Activated CD4-positive, alpha-beta T cell treated with anti-CD3 and anti-CD28 coated beads for 1 hour (primary cell): ENCODE measurements around the gene ERFE.

Experiments used
- DNase-seq: peaks from one replicate; pipeline ENCODE4 v3.0.0-alpha.2; 2020

ERFE gene

DNA sequence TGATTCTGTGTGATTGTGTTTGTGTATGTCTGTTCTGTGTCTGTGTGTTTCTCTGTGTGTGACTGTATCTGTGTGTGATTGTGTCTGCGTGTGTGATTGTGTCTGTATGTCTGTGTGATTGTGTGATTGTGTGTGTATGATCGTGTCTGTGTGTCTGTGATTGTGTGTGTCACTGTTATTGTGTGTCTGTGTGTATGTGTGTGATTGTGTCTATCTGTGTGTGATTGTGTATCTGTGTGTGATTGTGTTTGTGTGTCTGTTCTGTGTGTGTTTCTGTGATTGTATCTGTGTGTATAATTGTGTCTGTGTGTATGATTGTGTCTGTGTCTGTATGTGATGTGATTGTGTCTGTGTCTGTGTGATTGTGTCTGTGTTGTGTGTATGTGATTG is 32.0 kb upstream of the ERFE start:
- DNase-seq: no peak

DNA sequence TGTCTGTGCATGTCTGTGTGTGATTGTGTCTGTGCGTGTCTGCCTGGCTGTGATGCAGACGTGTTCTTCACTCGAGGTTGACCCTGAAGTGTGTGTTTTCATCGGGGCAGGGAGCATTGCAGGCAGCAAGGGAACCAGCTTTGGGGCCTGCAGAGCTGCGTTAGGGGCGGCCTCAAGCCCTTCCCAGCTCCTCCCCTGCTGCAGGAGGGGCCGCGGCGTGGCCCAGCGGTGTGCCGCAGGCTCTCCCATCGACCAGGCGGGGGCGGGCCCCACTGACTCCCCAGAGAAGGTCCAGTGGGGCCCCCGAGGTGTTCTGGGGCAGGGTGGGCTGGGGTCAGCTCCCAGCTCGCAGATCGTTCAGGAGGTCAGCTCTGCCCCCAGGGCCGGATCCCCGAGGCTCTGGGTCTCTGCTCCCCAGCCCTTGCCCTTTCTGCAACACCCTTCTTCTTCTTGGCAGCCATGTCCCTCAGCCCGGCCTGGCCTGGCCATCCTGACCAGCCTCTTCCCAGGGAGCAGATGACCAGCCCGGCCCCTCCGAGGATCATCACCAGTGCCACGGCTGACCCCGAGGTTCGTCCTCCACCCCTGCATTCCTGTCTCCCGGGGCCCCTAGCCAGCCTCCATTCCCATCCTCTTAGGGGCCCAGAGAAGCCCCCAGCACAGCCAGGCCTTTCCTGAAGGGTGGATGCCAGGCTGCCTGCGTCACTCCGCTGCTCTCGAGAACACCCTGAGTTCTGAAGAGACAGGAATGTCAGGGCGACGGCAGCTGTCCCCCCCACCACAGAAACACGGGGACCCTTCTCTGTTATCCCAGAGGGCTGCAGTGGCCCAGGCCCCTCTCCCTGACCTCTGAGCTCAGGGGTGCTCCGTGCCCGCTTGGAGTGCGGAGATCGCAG is 31.4 kb upstream of the ERFE start:
- no peak for DNase-seq

DNA sequence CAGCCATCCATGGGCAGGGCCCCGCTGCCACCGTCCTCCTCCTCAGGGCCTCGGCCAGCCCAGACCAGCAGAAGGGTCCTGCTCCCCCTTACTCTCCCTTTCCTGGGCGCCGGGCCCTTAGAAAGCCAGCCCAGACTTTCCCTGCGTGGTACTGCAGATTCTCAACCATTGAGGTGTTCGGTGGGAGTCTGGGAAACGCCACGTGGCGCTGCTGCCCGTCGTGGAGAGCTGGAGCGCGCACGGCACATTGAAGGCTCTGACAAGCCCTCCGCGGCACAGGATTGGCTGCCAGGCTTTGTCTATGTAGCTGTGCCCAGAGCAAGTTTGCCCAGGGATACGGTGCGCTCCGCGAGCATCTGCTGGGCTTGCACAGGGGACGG is 30.7 kb upstream of the ERFE start:
- no peak for DNase-seq

DNA sequence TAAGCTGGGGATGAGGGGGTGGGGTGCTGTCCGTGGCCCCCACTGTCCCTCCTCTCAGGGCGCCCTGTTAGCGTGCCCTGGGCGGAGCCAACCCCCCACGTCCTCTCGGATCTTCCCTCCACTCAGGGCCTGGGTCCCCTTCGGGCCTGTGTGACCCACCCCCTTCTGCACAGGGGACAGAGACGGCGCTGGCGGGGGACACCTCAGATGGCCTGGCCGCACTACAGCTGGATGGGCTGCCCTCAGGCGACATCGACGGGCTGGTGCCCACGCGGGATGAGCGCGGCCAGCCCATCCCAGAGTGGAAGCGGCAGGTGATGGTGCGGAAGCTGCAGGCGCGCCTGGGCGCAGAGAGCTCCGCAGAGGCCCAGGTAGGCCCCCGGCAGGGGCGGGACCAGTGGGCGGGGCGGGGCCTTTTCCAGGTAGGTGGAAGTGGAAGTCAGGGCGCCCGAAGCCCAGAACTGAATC is 30.2 kb upstream of the ERFE start:
- DNase-seq: no peak

DNA sequence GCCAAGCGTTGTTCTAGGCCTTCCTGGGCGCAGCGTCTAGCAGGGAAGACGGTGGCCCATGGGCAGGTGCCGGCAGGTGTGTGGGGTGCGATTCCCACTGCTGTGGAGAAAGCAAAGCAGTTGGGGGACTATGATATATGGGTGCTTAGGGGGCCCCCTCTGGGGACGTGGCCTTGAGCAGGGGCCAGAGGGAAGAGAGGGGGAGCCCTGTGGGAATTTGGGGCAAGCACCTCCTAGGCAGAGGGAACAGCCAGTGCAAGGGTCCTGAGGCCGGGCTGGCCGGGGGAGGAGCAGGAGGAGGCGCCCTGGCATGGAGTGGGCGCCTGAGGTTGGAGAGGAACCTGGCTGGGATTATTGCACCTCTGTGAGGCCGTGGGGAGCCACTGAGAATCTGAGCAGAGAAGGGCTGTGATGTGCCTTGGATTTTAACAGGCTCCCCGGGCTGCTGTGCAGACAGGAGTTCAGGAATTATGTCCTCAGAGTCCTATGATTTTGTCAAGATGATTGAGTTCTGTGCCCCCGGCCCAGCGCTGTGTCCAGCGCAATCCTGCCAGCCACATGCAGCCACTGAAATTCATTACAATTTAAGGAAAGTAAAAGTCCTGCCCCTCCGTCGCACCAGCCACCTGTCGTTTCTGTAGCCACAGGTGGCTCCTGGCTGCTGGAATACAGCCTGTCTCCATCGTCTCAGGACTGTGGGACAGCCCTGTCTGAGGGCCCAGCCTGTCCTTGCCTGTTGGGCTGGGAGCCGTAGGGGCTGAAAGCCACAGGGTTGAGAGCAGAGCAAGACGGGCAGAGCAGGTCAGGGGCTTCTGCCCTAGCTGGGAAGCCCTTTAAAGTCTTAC is 29.4 kb upstream of the ERFE start:
- no peak for DNase-seq

DNA sequence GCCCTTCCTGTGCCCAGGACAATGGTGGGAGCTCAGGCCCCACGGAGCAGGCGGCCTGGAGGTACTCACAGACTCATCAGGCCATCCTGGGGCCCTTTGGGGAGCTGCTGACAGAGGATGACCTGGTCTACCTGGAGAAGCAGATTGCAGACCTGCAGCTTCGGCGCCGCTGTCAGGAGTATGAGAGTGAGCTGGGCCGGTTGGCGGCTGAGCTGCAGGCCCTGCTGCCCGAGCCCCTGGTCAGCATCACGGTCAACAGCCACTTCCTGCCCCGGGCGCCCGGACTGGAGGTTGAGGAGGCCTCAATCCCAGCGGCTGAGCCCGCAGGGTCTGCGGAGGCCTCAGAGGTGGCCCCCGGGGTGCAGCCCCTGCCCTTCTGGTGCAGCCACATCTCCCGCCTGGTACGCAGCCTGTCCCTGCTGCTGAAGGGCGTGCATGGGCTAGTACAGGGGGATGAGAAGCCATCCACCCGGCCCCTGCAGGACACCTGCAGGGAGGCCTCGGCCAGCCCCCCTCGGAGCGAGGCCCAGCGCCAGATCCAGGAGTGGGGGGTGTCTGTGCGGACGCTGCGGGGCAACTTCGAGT is 28.6 kb upstream of the ERFE start:
- no peak for DNase-seq

DNA sequence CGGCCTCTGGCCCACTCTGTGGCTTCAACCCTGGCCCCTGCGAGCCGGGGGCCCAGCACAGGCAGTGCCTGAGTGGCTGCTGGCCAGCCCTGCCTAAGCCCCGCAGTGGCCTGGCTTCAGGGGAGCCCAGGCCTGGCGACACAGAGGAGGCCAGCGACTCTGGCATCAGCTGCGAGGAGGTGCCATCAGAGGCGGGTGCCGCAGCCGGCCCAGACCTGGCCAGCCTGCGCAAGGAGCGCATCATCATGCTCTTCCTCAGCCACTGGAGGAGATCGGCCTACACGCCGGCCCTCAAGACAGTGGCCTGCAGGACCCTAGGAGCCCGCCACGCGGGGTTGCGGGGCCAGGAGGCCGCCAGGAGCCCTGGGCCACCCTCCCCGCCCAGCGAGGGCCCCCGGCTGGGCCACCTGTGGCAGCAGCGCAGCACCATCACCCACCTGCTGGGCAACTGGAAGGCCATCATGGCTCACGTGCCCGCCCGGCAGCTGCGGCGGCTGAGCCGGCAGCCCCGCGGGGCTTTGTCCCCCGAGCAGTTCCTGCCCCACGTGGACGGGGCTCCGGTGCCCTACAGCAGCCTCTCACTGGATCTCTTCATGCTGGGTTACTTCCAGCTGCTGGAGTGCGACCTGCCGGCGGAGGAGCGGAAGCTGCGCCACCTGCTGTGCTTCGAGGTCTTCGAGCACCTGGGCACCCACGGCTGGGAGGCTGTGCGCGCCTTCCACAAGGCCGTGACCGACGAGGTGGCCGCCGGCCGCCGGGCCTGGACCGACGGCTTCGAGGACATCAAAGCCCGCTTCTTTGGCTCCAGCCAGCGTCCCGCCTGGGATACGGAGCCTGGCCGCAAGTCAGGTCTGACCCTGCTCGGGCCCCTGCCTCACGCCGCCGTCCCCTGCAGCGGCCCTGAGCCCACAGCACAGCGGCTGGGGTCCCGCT is 27.8 kb upstream of the ERFE start:
- DNase-seq: no peak

DNA sequence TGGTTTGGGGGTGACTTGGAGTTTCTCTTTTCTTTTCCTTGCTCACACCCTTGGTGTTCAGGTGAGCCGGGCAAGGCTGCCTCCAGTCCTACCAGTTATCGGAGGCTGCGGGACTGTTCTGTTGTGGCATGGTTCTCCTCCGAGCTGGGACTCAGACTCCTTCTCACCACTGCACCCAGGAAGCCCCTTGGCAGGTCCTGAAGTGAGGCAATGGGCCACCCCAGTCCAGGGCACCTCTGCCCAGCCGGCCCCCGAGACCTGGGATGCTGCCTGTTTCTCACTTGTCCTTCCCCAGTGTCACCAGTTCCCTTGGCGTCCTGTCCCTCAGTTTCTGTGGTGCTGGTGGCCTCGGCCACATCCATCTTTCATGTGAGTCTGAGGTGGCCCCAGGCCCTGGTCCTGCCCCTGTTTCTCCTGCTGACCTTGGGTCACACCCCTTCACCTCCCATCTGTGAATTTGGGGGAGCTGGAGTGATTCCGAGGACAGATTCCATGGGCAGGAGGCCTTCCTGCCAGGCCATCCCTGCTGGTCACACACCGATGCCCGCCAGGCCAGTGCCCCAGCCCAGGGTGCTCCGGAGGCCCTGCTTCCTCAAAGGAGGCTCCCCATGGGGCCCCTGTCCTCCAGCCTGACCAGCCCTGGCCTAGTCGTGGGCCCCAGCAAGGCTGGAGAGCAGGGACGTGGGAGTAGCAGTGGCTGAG is 26.9 kb upstream of the ERFE start:
- DNase-seq: no peak

DNA sequence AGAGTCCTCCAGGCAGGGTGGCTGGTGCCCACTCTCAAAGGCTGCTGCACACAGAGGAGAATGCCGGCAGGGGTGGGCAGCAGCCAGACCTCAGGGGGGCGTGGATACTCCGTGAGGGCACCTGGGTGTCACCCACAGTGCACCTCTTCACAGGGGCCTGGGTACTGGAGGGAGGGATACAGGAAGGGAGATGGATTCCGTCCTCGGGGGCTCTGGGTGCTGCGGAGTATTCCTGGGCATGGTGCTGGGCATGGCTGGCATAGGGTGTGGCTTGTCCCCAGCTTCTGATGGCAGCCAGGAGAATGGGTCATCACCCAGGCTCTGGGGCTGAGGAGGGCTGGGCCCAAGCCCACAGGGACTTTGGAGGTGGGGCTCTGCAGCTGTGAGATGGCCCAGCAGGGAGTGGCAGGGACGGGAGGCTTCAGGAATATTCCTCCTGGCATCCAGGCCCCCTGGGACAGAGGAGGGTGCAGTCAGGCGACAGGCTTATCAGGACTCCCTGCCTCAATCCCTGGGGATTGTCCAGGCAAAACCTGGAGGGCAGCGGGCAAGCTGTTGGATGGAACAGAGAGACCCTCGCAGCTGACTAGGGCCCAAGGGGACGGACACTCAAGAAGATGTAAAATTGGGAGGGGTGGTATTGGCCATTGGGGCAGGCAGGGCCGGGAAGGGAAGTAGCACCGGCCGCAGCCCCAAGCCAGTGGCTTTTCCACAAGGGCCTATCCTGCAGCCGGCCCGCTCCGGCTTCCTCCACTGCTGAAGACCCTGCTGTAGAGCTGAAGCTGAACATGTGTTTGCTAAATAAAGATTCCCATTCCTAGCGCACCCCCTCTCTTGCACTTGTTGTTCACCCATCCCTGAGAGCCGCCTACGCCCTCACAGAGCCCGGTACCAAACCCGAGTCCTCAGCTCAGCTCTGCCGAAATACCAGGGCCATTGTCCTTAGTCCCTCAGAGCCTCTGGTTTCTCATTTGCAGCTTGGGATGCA is 26.0 kb upstream of the ERFE start:
- DNase-seq: no peak

DNA sequence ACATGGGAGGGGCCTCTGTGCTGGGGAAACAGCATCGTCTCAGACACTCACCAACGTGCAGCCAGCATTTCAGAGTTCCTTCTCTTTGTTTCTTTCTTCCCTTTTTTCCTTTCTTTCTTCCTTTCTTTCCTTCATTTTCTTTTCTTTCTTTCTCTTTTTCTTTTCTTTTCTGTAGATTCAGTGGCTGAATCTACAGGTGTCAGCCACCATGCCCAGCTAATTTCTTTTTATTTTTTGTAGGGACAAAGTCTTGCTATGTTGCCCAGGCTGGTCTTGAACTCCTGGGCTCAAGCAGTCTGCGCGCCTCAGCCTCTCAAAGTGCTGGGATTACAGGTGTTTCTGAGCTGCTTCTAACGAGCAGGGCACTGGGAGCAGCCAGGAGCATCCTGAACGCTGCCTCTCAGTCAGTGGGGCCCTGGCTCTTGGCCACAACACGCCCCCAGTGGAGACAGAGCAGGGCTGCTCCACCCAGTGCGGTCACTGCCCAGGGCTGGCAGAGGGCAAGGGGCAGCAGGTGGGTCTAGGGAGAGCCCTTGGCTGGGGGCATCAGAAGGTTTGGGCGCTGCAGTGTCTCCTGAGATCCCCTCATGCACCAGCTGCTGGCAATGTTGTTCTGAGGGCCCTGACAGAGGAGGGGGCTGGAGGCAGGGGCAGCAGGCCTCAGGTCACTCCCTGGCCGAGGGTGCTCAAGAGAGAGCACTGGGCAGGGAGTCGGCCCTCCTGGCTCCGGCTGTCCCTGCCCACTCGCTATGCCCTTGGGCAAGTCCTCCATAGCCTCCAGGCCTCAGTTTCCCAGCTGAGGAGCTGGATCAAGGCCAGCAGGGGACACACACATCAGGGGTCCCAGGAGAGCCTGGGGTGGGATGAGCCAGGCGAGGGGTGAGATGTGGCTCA is 25.0 kb upstream of the ERFE start:
- DNase-seq: no peak

DNA sequence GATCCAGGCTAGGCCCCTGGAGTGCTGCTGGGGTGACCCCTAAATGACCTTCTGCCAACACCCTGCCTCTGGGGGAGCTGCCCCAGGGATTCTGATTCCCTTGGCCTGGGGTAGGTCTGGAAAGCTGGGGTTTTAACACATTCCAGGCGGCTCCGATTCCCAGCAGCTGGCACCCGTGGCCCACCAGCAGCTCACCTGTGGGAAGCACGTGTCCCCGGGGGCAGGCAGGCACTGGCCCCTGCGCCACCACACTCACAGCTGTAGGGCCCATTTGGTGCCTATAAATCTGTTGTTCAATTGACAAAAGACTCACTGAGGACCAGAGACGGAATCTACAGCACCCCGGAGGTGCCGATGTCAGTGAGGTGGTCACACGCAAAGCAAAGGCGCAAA is 24.4 kb upstream of the ERFE start:
- no peak for DNase-seq

DNA sequence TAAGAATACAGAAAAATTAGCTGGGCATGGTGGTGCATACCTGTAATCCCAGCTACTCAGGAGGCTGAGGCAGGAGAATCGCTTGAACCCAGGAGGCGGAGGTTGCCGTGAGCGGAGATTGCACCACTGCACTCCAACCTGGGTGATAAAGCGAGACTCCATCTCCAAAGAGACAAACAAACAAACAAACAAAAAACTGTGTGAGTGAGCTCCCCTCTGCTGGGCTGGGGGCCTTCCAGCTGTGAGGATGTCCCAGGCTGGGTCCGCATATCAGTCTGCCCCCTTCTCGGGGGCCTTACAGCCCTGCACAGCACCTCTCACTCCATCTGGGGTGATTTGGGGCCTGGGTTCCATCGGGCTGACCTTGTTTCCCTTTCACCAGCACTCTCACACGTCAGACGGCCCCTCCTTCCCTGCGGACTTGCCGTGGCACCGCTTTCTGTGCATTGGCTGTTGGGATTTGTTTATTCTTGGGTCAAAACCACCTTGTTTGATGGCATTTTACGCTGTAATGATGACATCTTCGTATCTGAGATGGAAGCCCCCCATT is 23.1 kb upstream of the ERFE start:
- no peak for DNase-seq

DNA sequence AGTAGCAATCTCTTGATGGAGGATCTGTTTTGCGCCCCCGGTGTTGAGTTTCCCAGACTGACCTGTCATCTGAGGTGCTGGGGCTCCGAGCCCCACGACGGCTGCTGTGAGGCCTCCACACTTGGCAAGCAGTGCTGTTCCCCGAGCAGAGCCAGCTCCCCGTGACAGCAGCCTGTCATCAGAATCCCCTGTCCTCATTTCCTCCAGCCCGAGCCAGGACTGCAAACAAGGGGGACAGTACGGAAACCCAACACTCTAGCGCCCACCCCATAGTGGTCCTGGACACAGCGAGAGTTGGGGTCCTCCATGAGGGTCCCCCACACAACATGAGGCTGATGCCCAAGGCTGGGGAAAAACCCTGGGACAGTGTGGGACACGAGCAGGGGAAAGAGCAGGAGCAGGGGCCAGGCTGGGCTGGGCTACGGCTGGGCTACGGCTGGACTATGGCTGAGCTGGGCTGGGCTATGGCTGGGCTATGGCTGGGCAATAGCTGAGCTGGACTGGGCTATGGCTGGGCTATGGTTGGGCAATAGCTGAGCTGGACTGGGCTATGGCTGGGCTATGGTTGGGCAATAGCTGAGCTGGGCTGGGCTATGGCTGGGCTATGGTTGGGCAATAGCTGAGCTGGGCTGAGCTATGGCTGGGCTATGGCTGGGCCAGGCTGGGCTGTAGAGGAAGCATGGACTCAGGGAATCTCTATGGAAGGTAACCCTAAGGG is 21.8 kb upstream of the ERFE start:
- DNase-seq: no peak

DNA sequence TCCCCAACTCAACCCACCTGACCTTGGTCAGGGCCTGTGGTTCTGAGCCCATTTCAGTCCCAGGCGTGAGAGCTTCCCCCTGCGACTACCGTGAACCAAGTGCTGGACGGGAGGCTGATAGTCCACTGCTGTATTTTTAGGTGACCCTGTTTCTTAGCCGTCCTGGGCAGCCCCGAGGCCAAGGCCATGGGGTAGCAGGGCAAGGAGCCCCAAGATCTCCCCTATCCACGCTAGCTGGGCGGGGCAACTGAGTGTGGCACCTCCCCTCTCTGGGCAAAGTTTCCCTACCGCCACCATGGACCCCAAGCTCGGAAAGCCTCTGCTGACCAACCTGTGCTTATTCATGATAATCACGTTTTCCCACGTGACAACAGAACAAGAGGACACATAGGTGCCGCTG is 20.9 kb upstream of the ERFE start:
- no peak for DNase-seq

DNA sequence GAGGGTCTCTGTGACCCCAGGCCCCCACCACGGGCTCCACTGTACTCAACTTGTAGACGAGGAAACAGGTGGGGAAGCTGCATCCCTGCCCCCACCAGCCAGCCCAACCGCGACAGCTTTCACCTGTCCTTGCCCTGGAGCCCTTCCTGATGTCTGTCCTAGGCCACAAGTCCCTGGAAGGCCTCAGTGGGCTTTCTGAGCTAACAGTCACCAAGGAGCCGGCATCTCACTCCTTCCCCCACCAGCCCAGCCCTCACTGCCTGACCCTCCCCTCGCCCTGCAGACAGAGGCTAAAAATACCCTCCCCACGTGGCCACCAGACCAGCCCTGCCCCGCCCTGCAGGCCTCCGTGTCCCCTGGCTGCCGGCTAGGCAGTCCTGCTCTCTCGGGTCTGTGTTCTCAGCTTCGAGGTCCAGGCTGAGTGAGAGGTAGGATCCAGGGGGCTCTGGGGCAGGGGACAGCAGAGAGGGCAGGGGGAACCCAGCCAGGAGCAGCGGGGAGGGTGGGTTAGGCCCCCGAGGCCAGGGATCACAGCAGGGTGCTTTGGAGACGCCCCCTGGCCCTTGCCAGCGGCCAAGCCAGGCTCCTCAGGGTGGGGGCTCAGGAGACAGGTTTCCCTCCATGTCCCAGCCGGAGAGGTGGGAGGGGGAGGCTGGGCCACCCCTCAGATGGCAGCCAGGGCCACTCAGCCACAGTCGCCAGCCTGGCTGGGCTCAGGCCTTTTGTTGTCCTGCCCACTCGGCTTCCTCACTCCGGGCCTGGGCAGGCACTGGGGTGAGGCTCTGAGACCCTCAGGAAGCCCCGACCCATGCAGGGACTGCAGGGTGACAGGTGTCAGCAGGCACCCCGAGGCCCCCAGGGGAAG is 20.2 kb upstream of the ERFE start, which contains the start of gene KLHL30:
KLHL30 (plus strand) TSS at position 338 of the 865 bp plus-strand sequence. CDS start 2,087 bp downstream, outside the sequence.
- no peak for DNase-seq

DNA sequence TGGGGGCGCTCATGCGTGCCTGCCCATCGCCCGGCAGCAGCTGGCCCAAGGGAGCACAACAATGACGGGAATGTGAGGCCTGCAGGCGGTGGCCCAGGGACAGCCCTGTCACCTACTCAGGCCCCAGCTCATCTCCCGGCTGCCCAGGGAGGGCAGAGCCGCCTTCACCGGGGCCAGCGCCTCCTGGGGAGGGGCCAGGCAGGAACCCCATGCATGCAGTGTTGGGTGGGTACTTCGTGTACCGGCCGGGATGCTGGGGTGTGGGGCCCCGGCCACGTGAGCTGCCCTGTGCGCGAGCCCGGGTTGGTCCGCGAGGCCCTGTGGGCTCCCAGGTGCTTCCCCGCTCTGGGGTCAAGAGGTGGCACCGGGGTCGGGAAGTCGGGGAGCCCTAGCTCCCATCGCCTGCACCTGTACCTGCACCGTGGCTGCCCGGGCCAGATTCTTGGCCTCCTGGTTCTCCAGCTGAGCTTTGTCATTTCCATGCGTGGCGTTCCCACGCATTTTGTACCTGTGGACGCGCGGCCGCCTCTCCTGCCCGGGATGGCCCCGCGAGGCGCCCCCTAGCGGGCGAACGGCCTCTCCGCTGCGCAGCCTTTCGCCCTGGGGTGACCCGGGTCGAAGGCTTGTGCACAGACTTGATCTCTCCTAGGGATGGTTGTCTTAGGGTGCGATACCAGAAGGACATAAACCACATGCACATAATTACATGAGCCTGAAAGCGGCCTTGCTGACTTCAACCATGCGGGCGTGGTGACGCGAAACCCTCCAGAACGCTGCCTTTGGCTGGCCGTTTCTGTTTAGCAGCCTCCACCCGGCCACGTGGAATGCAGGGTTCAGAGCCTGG is 19.4 kb upstream of the ERFE start:
- no peak for DNase-seq
